Spinal cord (tissue), 10 donors: ENCODE measurements around the gene LTBP2. TPM values are rescaled to one million over a fixed set of nuclear protein-coding genes. Genes with fewer than 3 reads are reported as not detected.

ENCODE experiments used
- DNase-seq, 6 donors: peaks; one replicate each; pipeline versions ENCODE4 v3.0.0 to v3.0.0-alpha.2; 2013 to 2015; ENCODE audit warnings: low spot score in 6 of 6, low read depth in 4 of 6
- H3K27ac ChIP-seq: one replicate; pipeline ENCODE4 v1.5.1; 2013; ENCODE audit warnings: low read depth, low read length, control low read depth
- H3K27me3 ChIP-seq: one replicate; pipeline ENCODE4 v1.6.1; 2013; ENCODE audit warnings: low read length; ENCODE audit not compliant: control insufficient read depth, insufficient read depth
- H3K36me3 ChIP-seq: one replicate; pipeline ENCODE4 v1.6.1; 2013; ENCODE audit warnings: low read length; ENCODE audit not compliant: control insufficient read depth, insufficient read depth
- H3K4me1 ChIP-seq: one replicate; pipeline ENCODE4 v1.6.1; 2013; ENCODE audit warnings: low read length; ENCODE audit not compliant: control insufficient read depth, insufficient read depth
- H3K4me3 ChIP-seq: one replicate; pipeline ENCODE4 v1.5.1; 2013; ENCODE audit warnings: low read depth, low read length, control low read depth
- H3K9me3 ChIP-seq: one replicate; pipeline ENCODE4 v1.6.1; 2013; ENCODE audit warnings: low read length; ENCODE audit not compliant: control insufficient read depth, insufficient read depth
- WGBS: methylation state at CpG from one replicate; pipeline ENCODE4 v1.1.5; 2013; ENCODE audit warnings: missing lambda C conversion rate; ENCODE audit not compliant: insufficient coverage; 5-methylcytosine and 5-hydroxymethylcytosine counted together
- polyA plus RNA-seq, 2 donors: library from polyadenylated mRNA; unstranded; fragments of 120-200 nt; gene quantifications; one replicate each; pipeline ENCODE4 v1.2.1, GENCODE V29; 2013; ENCODE audit not compliant: insufficient read length in 2 of 2
- total RNA-seq, 2 donors: library from RNA; depleted of rRNA in 1 of 2; stranded (reverse); fragments of 120-200 nt in 1 of 2; fragments of >200 nt in 1 of 2; gene quantifications; one replicate each; pipeline versions ENCODE4 v1.2.3 to v1.2.4, GENCODE V29; 2013 to 2014
- donor health status: healthy.

LTBP2 gene
- total and polyA plus RNA-seq, 4 donors: 2.2 to 23.9 (median 13.6) TPM

- WGBS: 74% methylated on average over 9 of the region's 13 CpGs
Measured at GRCh38 chr14:74508844-74509428, 103.1 kb downstream of the LTBP2 start.

GRCh38 chr14:74508292-74508731 lies 103.7 kb downstream of the LTBP2 start:
- 45% methylated on average over 6 of the region's 15 CpGs for WGBS
- H3K27me3 ChIP-seq: no peaks in the 10 kb centered on the region
- H3K36me3 ChIP-seq: no peaks in the 10 kb centered on the region
- peaks cover 30% of the 10 kb centered on the region for H3K4me1 ChIP-seq
- DNase-seq: peak in 1 of 6 donors; percentile 14
- H3K27ac ChIP-seq: no peak overlapping the region
- no peaks in the 10 kb centered on the region for H3K9me3 ChIP-seq
- no peak overlapping the region for H3K4me3 ChIP-seq

More at GRCh38 chr14:74508844-74509428, 103.1 kb downstream of the LTBP2 start:
- no peaks in the 10 kb centered on the region for H3K36me3 ChIP-seq
- no peak for DNase-seq
- no peak overlapping the region for H3K27ac ChIP-seq
- H3K9me3 ChIP-seq: no peaks in the 10 kb centered on the region
- no peaks in the 10 kb centered on the region for H3K27me3 ChIP-seq
- H3K4me1 ChIP-seq: peaks cover 30% of the 10 kb centered on the region
- H3K4me3 ChIP-seq: no peak overlapping the region

GRCh38 chr14:74507840-74508239 lies 104.2 kb downstream of the LTBP2 start:
- Histone ChIP-seq H3K27me3 (no peaks in the 10 kb centered on the region), H3K36me3 (no peaks in the 10 kb centered on the region), H3K4me1 (peaks cover 31% of the 10 kb centered on the region), H3K9me3 (no peaks in the 10 kb centered on the region), H3K27ac (no peak overlapping the region), H3K4me3 (no peak overlapping the region)
- no peak for DNase-seq
- WGBS: 83% methylated on average over 5 of the region's 5 CpGs

DNA sequence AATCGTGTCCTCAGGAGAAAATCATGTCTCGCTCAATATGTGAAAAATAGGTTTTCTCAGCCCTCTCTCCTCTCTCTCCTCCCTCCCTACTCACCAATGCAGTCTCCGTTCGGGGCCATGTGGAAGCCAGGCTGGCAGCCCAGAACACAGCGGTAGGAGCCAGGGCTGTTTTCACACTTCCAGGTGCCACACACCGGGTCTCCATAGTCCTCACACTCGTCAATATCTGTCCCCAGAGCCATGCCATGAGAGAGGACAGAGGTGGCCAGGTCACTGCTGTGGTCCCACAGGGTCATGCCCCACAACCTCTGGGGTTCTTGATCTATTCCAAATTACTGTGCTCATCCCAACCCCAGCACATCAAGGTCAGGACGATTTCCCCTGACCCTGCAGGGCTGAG lies 105.0 kb downstream of the LTBP2 start:
- H3K27me3 ChIP-seq: no peaks in the 10 kb centered on the region
- no peak overlapping the region for H3K27ac ChIP-seq
- H3K36me3 ChIP-seq: peaks cover 2% of the 10 kb centered on the region
- H3K4me1 ChIP-seq: peaks cover 37% of the 10 kb centered on the region
- DNase-seq: no peak
- no peaks in the 10 kb centered on the region for H3K9me3 ChIP-seq
- WGBS: 59% methylated on average over 5 of the region's 8 CpGs
- H3K4me3 ChIP-seq: no peak overlapping the region

DNA sequence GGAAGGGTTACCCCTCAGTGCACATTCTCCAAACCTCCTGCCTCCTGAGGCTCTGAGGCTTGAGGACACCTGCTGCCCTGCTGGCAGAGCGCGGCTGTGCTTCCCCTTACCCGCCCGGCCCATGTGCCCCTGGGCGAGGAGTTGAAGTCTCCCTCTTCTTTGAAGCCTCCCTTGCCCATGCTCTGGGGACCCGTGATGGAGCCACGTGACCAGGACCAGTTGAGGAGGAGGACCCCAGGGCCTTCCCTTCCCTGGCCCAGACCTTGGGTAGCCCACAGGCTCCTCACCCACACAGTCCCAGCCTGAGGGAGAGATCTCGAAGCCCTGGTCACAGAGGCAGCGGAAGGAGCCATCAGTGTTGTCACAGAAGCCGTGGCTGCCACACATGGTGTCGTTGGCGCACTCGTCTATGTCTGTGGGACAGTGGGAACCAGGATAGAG lies 105.6 kb downstream of the LTBP2 start:
- no peak overlapping the region for H3K4me3 ChIP-seq
- peaks cover 41% of the 10 kb centered on the region for H3K4me1 ChIP-seq
- 84% methylated on average over 11 of the region's 13 CpGs for WGBS
- no peak overlapping the region for H3K27ac ChIP-seq
- no peak for DNase-seq
- H3K9me3 ChIP-seq: no peaks in the 10 kb centered on the region
- no peaks in the 10 kb centered on the region for H3K27me3 ChIP-seq
- peaks cover 2% of the 10 kb centered on the region for H3K36me3 ChIP-seq

DNA sequence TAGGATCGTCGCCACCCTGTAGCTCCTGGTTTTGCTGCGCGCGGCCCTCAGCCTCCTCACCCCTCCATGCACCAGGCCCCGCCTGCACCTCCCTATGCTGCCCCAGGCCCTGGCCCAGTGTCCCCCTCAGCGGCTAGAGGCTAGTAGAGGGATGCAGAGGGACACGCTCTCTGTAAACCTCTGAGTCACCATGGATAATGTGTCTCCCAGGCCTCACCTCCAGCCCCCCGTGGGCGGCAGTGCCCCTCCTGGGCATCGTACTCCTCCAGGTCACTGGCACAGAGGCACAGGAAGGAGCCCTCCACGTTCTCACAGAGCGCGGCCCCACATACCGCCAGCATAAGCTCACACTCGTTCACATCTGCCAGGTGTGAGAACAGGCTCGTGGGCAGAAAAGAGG lies 106.2 kb downstream of the LTBP2 start:
- Histone ChIP-seq H3K9me3 (no peaks in the 10 kb centered on the region), H3K36me3 (peaks cover 2% of the 10 kb centered on the region), H3K4me1 (peaks cover 42% of the 10 kb centered on the region), H3K4me3 (no peak overlapping the region), H3K27me3 (no peaks in the 10 kb centered on the region), H3K27ac (no peak overlapping the region)
- no peak for DNase-seq
- 94% methylated on average over 13 of the region's 17 CpGs for WGBS

DNA sequence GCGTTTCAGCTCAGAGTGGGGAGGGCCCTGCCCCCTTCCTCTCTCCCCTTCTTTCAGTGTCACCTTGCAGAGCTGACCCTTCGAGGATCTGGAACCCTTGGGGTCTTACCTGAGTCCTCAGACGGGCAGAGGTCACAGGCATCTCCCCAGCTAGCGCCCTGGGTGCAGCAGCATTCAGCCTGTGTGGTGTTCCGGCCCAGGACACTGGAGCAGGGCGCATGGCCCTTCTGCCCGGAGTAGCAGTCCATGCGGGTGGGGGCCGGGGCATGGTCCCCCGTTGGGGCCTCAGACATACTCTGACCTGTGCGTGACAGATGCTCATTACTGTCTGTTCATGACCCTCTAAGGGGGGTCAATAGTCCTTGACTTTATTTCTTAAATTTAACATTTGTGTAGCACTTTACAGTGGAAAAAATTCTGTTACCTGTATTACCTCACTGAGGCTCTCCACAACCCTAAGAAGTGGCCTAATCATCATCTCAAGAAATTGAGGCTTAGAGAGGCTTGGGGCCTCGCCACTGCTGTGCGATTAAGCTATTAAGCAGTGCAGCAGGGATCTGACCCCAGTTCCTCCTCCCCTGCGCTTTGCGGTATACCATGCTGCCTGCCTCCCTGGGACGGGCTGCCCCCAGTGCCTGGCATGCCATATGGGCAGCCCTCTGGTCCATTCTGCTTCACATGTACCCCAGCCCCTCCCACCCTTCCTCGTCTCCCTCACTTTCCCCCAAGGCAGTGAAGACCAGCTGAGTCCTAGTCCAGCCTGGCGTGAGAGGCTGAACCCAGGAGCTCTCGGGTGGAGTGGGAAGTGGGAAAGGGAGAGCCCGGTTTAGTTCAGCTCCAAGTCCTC lies 106.9 kb downstream of the LTBP2 start:
- no peak overlapping the region for H3K27ac ChIP-seq
- H3K27me3 ChIP-seq: no peaks in the 10 kb centered on the region
- no peaks in the 10 kb centered on the region for H3K9me3 ChIP-seq
- peaks cover 2% of the 10 kb centered on the region for H3K36me3 ChIP-seq
- WGBS: 87% methylated on average over 14 of the region's 20 CpGs
- no peak for DNase-seq
- no peak overlapping the region for H3K4me3 ChIP-seq
- peaks cover 41% of the 10 kb centered on the region for H3K4me1 ChIP-seq

DNA sequence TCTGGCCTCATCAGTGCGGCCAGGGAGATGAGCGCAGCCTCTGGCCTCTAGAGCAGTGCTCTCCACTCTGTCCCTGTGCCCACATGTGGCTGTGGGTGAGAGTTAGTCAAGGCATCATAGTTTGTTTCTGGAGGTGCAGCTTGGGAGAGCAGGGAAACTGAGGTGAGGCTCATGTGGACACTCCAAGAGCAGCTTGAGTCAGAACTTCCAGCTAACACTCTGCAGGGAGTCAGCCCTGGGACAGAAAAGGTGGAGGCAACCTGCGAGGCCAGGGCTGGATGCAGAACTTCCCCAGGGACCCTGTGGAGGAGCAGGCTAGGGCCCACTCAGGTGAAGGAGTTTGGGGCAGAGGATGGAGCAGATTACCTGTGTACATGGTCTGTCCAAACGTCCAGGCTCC lies 107.6 kb downstream of the LTBP2 start:
- 94% methylated on average over 3 of the region's 4 CpGs for WGBS
- Histone ChIP-seq H3K4me1 (peaks cover 35% of the 10 kb centered on the region), H3K36me3 (peaks cover 2% of the 10 kb centered on the region), H3K27ac (no peak overlapping the region), H3K4me3 (no peak overlapping the region), H3K9me3 (no peaks in the 10 kb centered on the region), H3K27me3 (no peaks in the 10 kb centered on the region)
- no peak for DNase-seq

GRCh38 chr14:74503938-74504335 lies 108.1 kb downstream of the LTBP2 start:
- peaks cover 35% of the 10 kb centered on the region for H3K4me1 ChIP-seq
- H3K4me3 ChIP-seq: no peak overlapping the region
- WGBS: 93% methylated on average over 8 of the region's 12 CpGs
- H3K27ac ChIP-seq: no peak overlapping the region
- DNase-seq: no peak
- no peaks in the 10 kb centered on the region for H3K9me3 ChIP-seq
- H3K27me3 ChIP-seq: no peaks in the 10 kb centered on the region
- peaks cover 2% of the 10 kb centered on the region for H3K36me3 ChIP-seq
